Mammary epithelial cell (primary cell): ENCODE data around the gene CHST12.

Source experiments
- CTCF ChIP-seq, 2 donors: IDR thresholded peaks in 1 of 2; conservative IDR thresholded peaks in 1 of 2; 2 replicates each; pipeline ENCODE4 v1.5.1; 2011 to 2012; ENCODE audit warnings: inconsistent platforms in 2 of 2, low read length in 2 of 2, mild to moderate bottlenecking in 2 of 2, control low read depth in 1 of 2, low read depth in 1 of 2; ENCODE audit not compliant: insufficient read depth in 1 of 2; ENCODE audit errors: extremely low read depth in 1 of 2
- EZH2 ChIP-seq: IDR thresholded peaks from 2 replicates; pipeline ENCODE4 v1.6.1; 2012; ENCODE audit warnings: low read length, inconsistent platforms, borderline replicate concordance

GRCh38 chr7:2372724-2373123 lies 30.7 kb upstream of the CHST12 start:
- no peak for TF ChIP-seq CTCF (conservative IDR thresholded peaks at IDR 0.05 in 1 of 2, IDR thresholded peaks at IDR 0.05 in 1 of 2; ENCODE audit: extremely low read depth in 1 of 2, insufficient read depth in 1 of 2, low read depth in 1 of 2, low read length in 2 of 2)
- TF ChIP-seq EZH2: no peak
